ENCODE results near the gene DOCK2.

Gene DOCK2

DNA sequence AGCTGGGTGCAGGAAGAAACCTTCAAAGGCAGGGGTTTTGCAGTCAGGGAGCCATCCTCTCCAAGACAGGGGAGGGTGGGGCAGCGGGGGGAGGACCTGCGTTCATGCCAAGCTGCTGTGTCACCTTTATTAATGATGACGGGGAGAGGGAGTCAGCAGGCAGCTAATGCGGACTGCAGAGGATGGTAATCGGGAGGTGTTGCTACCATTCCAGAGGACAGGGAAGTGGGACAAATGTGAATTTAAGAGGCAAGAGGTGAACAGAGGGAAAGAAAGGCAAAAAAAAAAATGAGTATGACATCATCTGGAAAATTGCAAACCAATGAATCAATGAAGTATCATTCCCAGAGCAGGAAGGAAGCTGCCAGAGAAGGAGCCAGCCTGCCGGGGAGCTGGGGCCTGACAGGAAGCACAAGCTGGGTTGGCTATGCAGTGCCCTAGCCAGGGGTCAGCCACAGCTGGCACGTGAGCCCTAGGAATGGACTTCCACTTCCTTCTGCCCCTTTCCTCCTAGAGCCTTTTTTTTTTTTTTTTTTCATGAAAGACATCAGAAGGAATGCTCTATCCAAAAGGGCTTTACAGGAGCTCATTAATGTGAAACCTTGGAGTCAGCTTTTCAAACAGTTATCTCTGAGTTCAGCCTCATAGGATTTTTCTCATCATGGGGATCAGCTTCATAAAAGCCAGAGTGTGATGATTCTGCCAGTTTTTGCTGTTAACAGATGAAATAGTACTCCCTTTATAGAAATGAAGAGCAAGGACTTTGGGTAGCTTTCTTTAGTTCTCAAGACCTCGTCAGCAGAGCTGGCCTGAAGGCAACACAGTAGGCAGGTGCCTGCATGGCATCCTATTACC lies 334.1 kb downstream of the DOCK2 start:
- no peaks in the 10 kb centered on the region for H3K9me3 ChIP-seq (ENCODE audit: control insufficient read depth, insufficient read depth, low read depth, low read length)
- no peaks in the 10 kb centered on the region for H3K36me3 ChIP-seq (ENCODE audit: control insufficient read depth in 2 of 2, insufficient read depth in 1 of 2, low read length in 2 of 2)
- ChIA-PET POLR2A (interaction anchor here (0.8 kb wide), 1 partner anchor 53 kb away, joined by 4 read pairs; no protein-coding TSS in a partner anchor), CTCF (interaction anchor here (0.8 to 5.7 kb wide), 4 partner anchors 9 to 269 kb away, joined by 3 to 59 read pairs (median 4); partner anchors contain the start of gene INSYN2B)
- TF ChIP-seq ZNF555 (tag by site-specific recombination; conservative IDR thresholded peaks at IDR 0.05) (no peak), ZNF133 (tag by site-specific recombination; IDR thresholded peaks at IDR 0.05) (no peak)
- TF ChIP-seq, protein P1, sequence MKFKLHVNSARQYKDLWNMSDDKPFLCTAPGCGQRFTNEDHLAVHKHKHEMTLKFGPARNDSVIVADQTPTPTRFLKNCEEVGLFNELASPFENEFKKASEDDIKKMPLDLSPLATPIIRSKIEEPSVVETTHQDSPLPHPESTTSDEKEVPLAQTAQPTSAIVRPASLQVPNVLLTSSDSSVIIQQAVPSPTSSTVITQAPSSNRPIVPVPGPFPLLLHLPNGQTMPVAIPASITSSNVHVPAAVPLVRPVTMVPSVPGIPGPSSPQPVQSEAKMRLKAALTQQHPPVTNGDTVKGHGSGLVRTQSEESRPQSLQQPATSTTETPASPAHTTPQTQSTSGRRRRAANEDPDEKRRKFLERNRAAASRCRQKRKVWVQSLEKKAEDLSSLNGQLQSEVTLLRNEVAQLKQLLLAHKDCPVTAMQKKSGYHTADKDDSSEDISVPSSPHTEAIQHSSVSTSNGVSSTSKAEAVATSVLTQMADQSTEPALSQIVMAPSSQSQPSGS (tag by site-specific recombination; IDR thresholded peaks at IDR 0.05; ENCODE audit: low read depth): peak; percentile 68; the same call in 1 of the 2 replicates
- H3K27ac ChIP-seq (ENCODE audit: extremely low read depth, low read depth, low read length): no peak overlapping the region
- no peaks in the 10 kb centered on the region for H3K4me1 ChIP-seq (ENCODE audit: control insufficient read depth, insufficient read depth, low read length)
- no peak overlapping the region for H3K4me3 ChIP-seq (ENCODE audit: low read depth, low read length)

GRCh38 chr5:169971780-169972179 lies 334.7 kb downstream of the DOCK2 start:
- H3K36me3 ChIP-seq (ENCODE audit: control insufficient read depth in 2 of 2, insufficient read depth in 1 of 2, low read length in 2 of 2): no peaks in the 10 kb centered on the region
- H3K4me1 ChIP-seq (ENCODE audit: control insufficient read depth, insufficient read depth, low read length): no peaks in the 10 kb centered on the region
- no peak overlapping the region for H3K4me3 ChIP-seq (ENCODE audit: low read depth, low read length)
- H3K9me3 ChIP-seq (ENCODE audit: control insufficient read depth, insufficient read depth, low read depth, low read length): no peaks in the 10 kb centered on the region
- no peak overlapping the region for H3K27ac ChIP-seq (ENCODE audit: extremely low read depth, low read depth, low read length)
- POLR2A ChIA-PET: interaction anchor here (0.8 kb wide), 1 partner anchor 52 kb away, joined by 4 read pairs; no protein-coding TSS in a partner anchor
- TF ChIP-seq ZNF23 (tag by site-specific recombination; IDR thresholded peaks at IDR 0.05; ENCODE audit: borderline replicate concordance) (peak; percentile 82; the same call in 1 of the 2 replicates), SCRT1 (tag by site-specific recombination; IDR thresholded peaks at IDR 0.05; ENCODE audit: borderline replicate concordance) (no peak)
- CTCF ChIA-PET: interaction anchor here (0.8 to 5.7 kb wide), 4 partner anchors 8 to 270 kb away, joined by 3 to 59 read pairs (median 4); partner anchors contain the start of gene INSYN2B

DNA sequence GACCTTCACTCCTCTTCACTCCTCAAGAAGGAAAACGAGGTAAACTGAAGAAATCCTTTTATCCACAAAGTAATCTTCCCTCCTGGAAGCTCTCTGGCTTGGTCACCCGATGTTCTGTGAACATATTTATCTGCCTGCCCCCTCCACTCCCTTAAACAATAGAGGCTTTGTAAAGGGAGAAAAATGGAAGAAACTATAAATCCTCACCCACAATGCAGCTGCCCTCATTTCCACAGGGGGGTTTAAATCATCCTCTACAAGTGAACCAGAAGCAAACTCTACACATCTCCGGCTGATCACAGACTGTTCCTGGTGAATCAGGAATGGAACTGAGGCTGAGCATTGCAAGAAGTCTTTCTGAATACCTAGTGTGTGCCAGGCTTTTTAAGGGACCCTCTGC lies 336.0 kb downstream of the DOCK2 start:
- Histone ChIP-seq H3K27ac (ENCODE audit: extremely low read depth, low read depth, low read length) (no peak overlapping the region), H3K36me3 (ENCODE audit: control insufficient read depth in 2 of 2, insufficient read depth in 1 of 2, low read length in 2 of 2) (no peaks in the 10 kb centered on the region), H3K4me1 (ENCODE audit: control insufficient read depth, insufficient read depth, low read length) (no peaks in the 10 kb centered on the region), H3K4me3 (ENCODE audit: low read depth, low read length) (no peak overlapping the region), H3K9me3 (ENCODE audit: control insufficient read depth, insufficient read depth, low read depth, low read length) (no peaks in the 10 kb centered on the region)
- ChIA-PET CTCF (interaction anchor here (5.7 kb wide), 1 partner anchor 7 kb away, joined by 59 read pairs; the partner anchor contains the start of gene INSYN2B), POLR2A (no interaction called here)
- TF ChIP-seq HOXD13 (CRISPR knock-in tag; IDR thresholded peaks at IDR 0.05; ENCODE audit: borderline replicate concordance): no peak

DNA sequence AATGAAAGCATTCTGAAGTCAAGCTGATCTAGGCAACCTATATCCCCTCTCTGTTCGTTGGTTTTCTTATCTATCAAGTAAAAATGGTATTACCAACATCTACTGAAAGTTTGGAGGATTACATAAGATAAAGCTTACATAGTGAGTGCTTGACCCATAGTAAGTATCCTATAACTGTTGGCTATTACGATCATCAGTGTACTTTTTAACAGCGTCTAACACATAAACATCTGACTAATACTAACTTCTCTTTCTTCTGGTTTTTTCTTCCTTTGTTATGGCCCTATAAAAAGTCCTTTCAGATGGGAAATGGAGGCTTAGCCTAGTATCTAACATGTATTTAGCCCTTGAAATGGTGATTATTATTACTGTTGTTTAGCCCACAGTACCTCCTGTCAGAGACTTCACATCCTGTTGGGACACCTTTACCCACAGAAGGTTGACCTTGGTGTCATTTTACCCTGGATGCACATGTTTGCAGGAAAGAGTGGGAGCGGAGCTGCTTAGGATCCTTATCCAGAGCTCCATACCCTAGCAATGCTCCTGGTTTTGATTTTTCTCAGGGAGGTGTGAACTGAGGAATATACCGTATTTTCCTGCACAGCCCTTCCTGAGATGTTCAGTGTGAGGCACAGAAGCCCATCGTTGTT lies 337.2 kb downstream of the DOCK2 start:
- Histone ChIP-seq H3K36me3 (ENCODE audit: control insufficient read depth in 2 of 2, insufficient read depth in 1 of 2, low read length in 2 of 2) (no peaks in the 10 kb centered on the region), H3K9me3 (ENCODE audit: control insufficient read depth, insufficient read depth, low read depth, low read length) (no peaks in the 10 kb centered on the region), H3K4me3 (ENCODE audit: low read depth, low read length) (no peak overlapping the region), H3K27ac (ENCODE audit: extremely low read depth, low read depth, low read length) (no peak overlapping the region), H3K4me1 (ENCODE audit: control insufficient read depth, insufficient read depth, low read length) (no peaks in the 10 kb centered on the region)
- CTCF ChIA-PET: interaction anchor here (0.6 kb wide), 1 partner anchor 413 kb away, joined by 3 read pairs; no protein-coding TSS in a partner anchor
- POLR2A ChIA-PET: no interaction called here
- TF ChIP-seq ZNF335 (tag by site-specific recombination; conservative IDR thresholded peaks at IDR 0.05): no peak
- TF ChIP-seq SCRT2 (tag by site-specific recombination; IDR thresholded peaks at IDR 0.05): no peak
- TF ChIP-seq MYNN (tag by site-specific recombination; IDR thresholded peaks at IDR 0.05; ENCODE audit: borderline replicate concordance): no peak
- TF ChIP-seq ZBTB7A (tag by site-specific recombination; IDR thresholded peaks at IDR 0.05; ENCODE audit: low read depth): no peak
- TF ChIP-seq EGR2 (tag by site-specific recombination; IDR thresholded peaks at IDR 0.05; ENCODE audit: low read depth): no peak
- TF ChIP-seq ZNF2 (tag by site-specific recombination; IDR thresholded peaks at IDR 0.05): no peak
- no peak for TF ChIP-seq ZNF37A (tag by site-specific recombination; IDR thresholded peaks at IDR 0.05)
- no peak for TF ChIP-seq ZBTB1 (tag by site-specific recombination; IDR thresholded peaks at IDR 0.05)
- no peak for TF ChIP-seq ZSCAN18 (tag by site-specific recombination; IDR thresholded peaks at IDR 0.05)
- TF ChIP-seq, protein P2, sequence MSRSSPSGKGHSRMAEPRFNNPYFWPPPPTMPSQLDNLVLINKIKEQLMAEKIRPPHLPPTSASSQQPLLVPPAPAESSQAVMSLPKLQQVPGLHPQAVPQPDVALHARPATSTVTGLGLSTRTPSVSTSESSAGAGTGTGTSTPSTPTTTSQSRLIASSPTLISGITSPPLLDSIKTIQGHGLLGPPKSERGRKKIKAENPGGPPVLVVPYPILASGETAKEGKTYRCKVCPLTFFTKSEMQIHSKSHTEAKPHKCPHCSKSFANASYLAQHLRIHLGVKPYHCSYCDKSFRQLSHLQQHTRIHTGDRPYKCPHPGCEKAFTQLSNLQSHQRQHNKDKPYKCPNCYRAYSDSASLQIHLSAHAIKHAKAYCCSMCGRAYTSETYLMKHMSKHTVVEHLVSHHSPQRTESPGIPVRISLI (tag by site-specific recombination; IDR thresholded peaks at IDR 0.05): no peak
- TF ChIP-seq ZBTB11 (tag by site-specific recombination; conservative IDR thresholded peaks at IDR 0.05; ENCODE audit: low read depth): no peak

All from HEK293 (cell line).